ENCODE measurements around the gene CXCR5.

The CXCR5 gene

GRCh38 chr11:118918128-118918685 lies 34.5 kb downstream of the CXCR5 start:
- H3K4me3 ChIP-seq (ENCODE audit: insufficient read depth, low read depth, low read length, poor library complexity, severe bottlenecking): peak overlapping the region; percentile 27
- H3K36me3 ChIP-seq (ENCODE audit: control insufficient read depth, insufficient read depth, low read length): peaks cover 6% of the 10 kb centered on the region

GRCh38 chr11:118918686-118919280 lies 35.1 kb downstream of the CXCR5 start:
- Histone ChIP-seq H3K36me3 (ENCODE audit: control insufficient read depth, insufficient read depth, low read length) (peaks cover 12% of the 10 kb centered on the region), H3K9me3 (ENCODE audit: control insufficient read depth, low read length) (no peaks in the 10 kb centered on the region), H3K27ac (ENCODE audit: insufficient read depth, low read length, poor library complexity, severe bottlenecking) (peak overlapping the region; percentile 98), H3K4me1 (ENCODE audit: control insufficient read depth, insufficient read depth, low read length, poor library complexity, severe bottlenecking) (peaks cover 91% of the 10 kb centered on the region), H3K27me3 (replicated peaks; ENCODE audit: control insufficient read depth, insufficient read depth, low read length, poor library complexity, severe bottlenecking) (no peaks in the 10 kb centered on the region), H3K4me3 (ENCODE audit: insufficient read depth, low read depth, low read length, poor library complexity, severe bottlenecking) (peak overlapping the region; percentile 98)
- DNase-seq: no peak

More at GRCh38 chr11:118918128-118918685, 34.5 kb downstream of the CXCR5 start:
- no peak for DNase-seq
- Histone ChIP-seq H3K27ac (ENCODE audit: insufficient read depth, low read length, poor library complexity, severe bottlenecking) (peak overlapping the region; percentile 98), H3K27me3 (replicated peaks; ENCODE audit: control insufficient read depth, insufficient read depth, low read length, poor library complexity, severe bottlenecking) (no peaks in the 10 kb centered on the region), H3K9me3 (ENCODE audit: control insufficient read depth, low read length) (no peaks in the 10 kb centered on the region), H3K4me1 (ENCODE audit: control insufficient read depth, insufficient read depth, low read length, poor library complexity, severe bottlenecking) (peaks cover 91% of the 10 kb centered on the region)

GRCh38 chr11:118921121-118921928 lies 37.6 kb downstream of the CXCR5 start:
- Histone ChIP-seq H3K9me3 (ENCODE audit: control insufficient read depth, low read length) (no peaks in the 10 kb centered on the region), H3K27me3 (replicated peaks; ENCODE audit: control insufficient read depth, insufficient read depth, low read length, poor library complexity, severe bottlenecking) (no peaks in the 10 kb centered on the region), H3K4me3 (ENCODE audit: insufficient read depth, low read depth, low read length, poor library complexity, severe bottlenecking) (peak overlapping the region; percentile 98), H3K36me3 (ENCODE audit: control insufficient read depth, insufficient read depth, low read length) (peaks cover 12% of the 10 kb centered on the region), H3K27ac (ENCODE audit: insufficient read depth, low read length, poor library complexity, severe bottlenecking) (peak overlapping the region; percentile 98), H3K4me1 (ENCODE audit: control insufficient read depth, insufficient read depth, low read length, poor library complexity, severe bottlenecking) (peaks cover 68% of the 10 kb centered on the region)
- DNase-seq: no peak

GRCh38 chr11:118921929-118922744 lies 38.4 kb downstream of the CXCR5 start:
- Histone ChIP-seq H3K9me3 (ENCODE audit: control insufficient read depth, low read length) (no peaks in the 10 kb centered on the region), H3K36me3 (ENCODE audit: control insufficient read depth, insufficient read depth, low read length) (peaks cover 6% of the 10 kb centered on the region), H3K27ac (ENCODE audit: insufficient read depth, low read length, poor library complexity, severe bottlenecking) (peak overlapping the region; percentile 98), H3K27me3 (replicated peaks; ENCODE audit: control insufficient read depth, insufficient read depth, low read length, poor library complexity, severe bottlenecking) (no peaks in the 10 kb centered on the region), H3K4me1 (ENCODE audit: control insufficient read depth, insufficient read depth, low read length, poor library complexity, severe bottlenecking) (peaks cover 66% of the 10 kb centered on the region), H3K4me3 (ENCODE audit: insufficient read depth, low read depth, low read length, poor library complexity, severe bottlenecking) (peak overlapping the region; percentile 98)
- no peak for DNase-seq

- no peak for DNase-seq
- Histone ChIP-seq H3K4me1 (ENCODE audit: control insufficient read depth, insufficient read depth, low read length, poor library complexity, severe bottlenecking) (peaks cover 66% of the 10 kb centered on the region), H3K4me3 (ENCODE audit: insufficient read depth, low read depth, low read length, poor library complexity, severe bottlenecking) (peak overlapping the region; percentile 98), H3K27ac (ENCODE audit: insufficient read depth, low read length, poor library complexity, severe bottlenecking) (peak overlapping the region; percentile 98), H3K36me3 (ENCODE audit: control insufficient read depth, insufficient read depth, low read length) (peaks cover 6% of the 10 kb centered on the region), H3K9me3 (ENCODE audit: control insufficient read depth, low read length) (no peaks in the 10 kb centered on the region), H3K27me3 (replicated peaks; ENCODE audit: control insufficient read depth, insufficient read depth, low read length, poor library complexity, severe bottlenecking) (no peaks in the 10 kb centered on the region)
These were observed 39.3 kb downstream of the CXCR5 start for GRCh38 chr11:118922745-118923627.

GRCh38 chr11:118923721-118924587 lies 40.3 kb downstream of the CXCR5 start:
- Histone ChIP-seq H3K36me3 (ENCODE audit: control insufficient read depth, insufficient read depth, low read length) (peaks cover 6% of the 10 kb centered on the region), H3K9me3 (ENCODE audit: control insufficient read depth, low read length) (no peaks in the 10 kb centered on the region), H3K4me3 (ENCODE audit: insufficient read depth, low read depth, low read length, poor library complexity, severe bottlenecking) (peak overlapping the region; percentile 98), H3K27me3 (replicated peaks; ENCODE audit: control insufficient read depth, insufficient read depth, low read length, poor library complexity, severe bottlenecking) (no peaks in the 10 kb centered on the region), H3K27ac (ENCODE audit: insufficient read depth, low read length, poor library complexity, severe bottlenecking) (peak overlapping the region; percentile 98), H3K4me1 (ENCODE audit: control insufficient read depth, insufficient read depth, low read length, poor library complexity, severe bottlenecking) (peaks cover 58% of the 10 kb centered on the region)
- peak in 1 of 3 donors; percentile 35 for DNase-seq

GRCh38 chr11:118924591-118925585 lies 41.2 kb downstream of the CXCR5 start:
- peak overlapping the region; percentile 98 for H3K4me3 ChIP-seq (ENCODE audit: insufficient read depth, low read depth, low read length, poor library complexity, severe bottlenecking)
- DNase-seq: no peak
- peak overlapping the region; percentile 98 for H3K27ac ChIP-seq (ENCODE audit: insufficient read depth, low read length, poor library complexity, severe bottlenecking)
- no peaks in the 10 kb centered on the region for H3K27me3 ChIP-seq (replicated peaks; ENCODE audit: control insufficient read depth, insufficient read depth, low read length, poor library complexity, severe bottlenecking)
- H3K9me3 ChIP-seq (ENCODE audit: control insufficient read depth, low read length): no peaks in the 10 kb centered on the region
- H3K36me3 ChIP-seq (ENCODE audit: control insufficient read depth, insufficient read depth, low read length): peaks cover 6% of the 10 kb centered on the region
- H3K4me1 ChIP-seq (ENCODE audit: control insufficient read depth, insufficient read depth, low read length, poor library complexity, severe bottlenecking): peaks cover 52% of the 10 kb centered on the region

- no peaks in the 10 kb centered on the region for H3K9me3 ChIP-seq (ENCODE audit: control insufficient read depth, low read length)
- DNase-seq: no peak
- no peaks in the 10 kb centered on the region for H3K27me3 ChIP-seq (replicated peaks; ENCODE audit: control insufficient read depth, insufficient read depth, low read length, poor library complexity, severe bottlenecking)
- peaks cover 33% of the 10 kb centered on the region for H3K4me1 ChIP-seq (ENCODE audit: control insufficient read depth, insufficient read depth, low read length, poor library complexity, severe bottlenecking)
- peak overlapping the region; percentile 98 for H3K27ac ChIP-seq (ENCODE audit: insufficient read depth, low read length, poor library complexity, severe bottlenecking)
- peaks cover 6% of the 10 kb centered on the region for H3K36me3 ChIP-seq (ENCODE audit: control insufficient read depth, insufficient read depth, low read length)
- no peak overlapping the region for H3K4me3 ChIP-seq (ENCODE audit: insufficient read depth, low read depth, low read length, poor library complexity, severe bottlenecking)
These were observed 43.9 kb downstream of the CXCR5 start for GRCh38 chr11:118927554-118928100.
